Liver (tissue), 3 donors: ENCODE data around the gene TUBA3D.

Experiments used
- GABPA ChIP-seq, 2 donors: IDR thresholded peaks in 1 of 2; conservative IDR thresholded peaks in 1 of 2; 2 replicates each; pipeline ENCODE4 v1.6.1; 2016; ENCODE audit warnings: antibody characterized with exemption in 2 of 2, mild to moderate bottlenecking in 1 of 2, moderate library complexity in 1 of 2
- HNF4A ChIP-seq, 2 donors: conservative IDR thresholded peaks; 2 replicates each; pipeline ENCODE4 v1.6.1; 2016; ENCODE audit warnings: antibody characterized with exemption in 2 of 2, mild to moderate bottlenecking in 2 of 2
- RAD21 ChIP-seq, 2 donors: IDR thresholded peaks; 2 replicates each; pipeline ENCODE4 v1.6.1; 2016; ENCODE audit warnings: antibody characterized with exemption in 2 of 2, mild to moderate bottlenecking in 2 of 2
- SP1 ChIP-seq: IDR thresholded peaks from 2 replicates; pipeline ENCODE4 v1.6.1; 2018; ENCODE audit warnings: antibody characterized with exemption, mild to moderate bottlenecking
- TAF1 ChIP-seq: conservative IDR thresholded peaks from 2 replicates; pipeline ENCODE4 v1.6.1; 2016; ENCODE audit warnings: antibody characterized with exemption, mild to moderate bottlenecking
- TF ChIP-seq, protein P1 (sequence below): IDR thresholded peaks from 2 replicates; pipeline ENCODE4 v1.6.1; 2016; ENCODE audit warnings: antibody characterized with exemption, mild to moderate bottlenecking
- TF ChIP-seq, protein P2 (sequence below): fragments of 150-350 bp; IDR thresholded peaks from 2 replicates; pipeline ENCODE4 v1.5.1; 2017; ENCODE audit warnings: improper control_type of control experiment, low read depth, low read length; ENCODE audit not compliant: missing input control
- TF ChIP-seq, protein P3 (sequence below): IDR thresholded peaks from 2 replicates; pipeline ENCODE4 v1.6.1; 2016; ENCODE audit warnings: antibody characterized with exemption
- TF ChIP-seq, protein P4 (sequence below): IDR thresholded peaks from 2 replicates; pipeline ENCODE4 v1.6.1; 2016; ENCODE audit warnings: antibody characterized with exemption
- TF ChIP-seq, protein P5 (sequence below): IDR thresholded peaks from 2 replicates; pipeline ENCODE4 v1.6.1; 2016; ENCODE audit warnings: antibody characterized with exemption
- donor health status: healthy.
- donor health status: healthy.

DNA sequence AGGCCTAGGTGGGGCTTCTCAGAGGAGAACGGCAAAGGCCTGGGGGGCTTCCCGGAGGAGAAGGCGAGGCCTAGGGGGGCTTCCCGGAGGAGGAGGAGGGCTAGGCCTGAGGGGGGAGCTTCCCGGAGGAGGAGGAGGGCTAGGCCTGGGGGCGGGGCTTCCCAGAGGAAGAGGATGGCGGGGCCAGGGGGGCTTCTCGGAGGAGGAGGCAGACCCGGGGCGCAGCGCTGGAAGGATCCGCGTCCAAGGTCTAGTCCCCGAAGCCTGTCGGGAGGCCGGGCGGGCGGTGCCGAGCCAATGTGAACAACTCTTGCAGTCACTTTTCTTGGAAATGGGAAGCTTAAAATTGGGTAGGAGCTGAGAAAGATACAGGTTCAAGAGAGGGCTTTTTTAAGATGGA is 30.0 kb upstream of the TUBA3D start:
- TF ChIP-seq, protein P1, sequence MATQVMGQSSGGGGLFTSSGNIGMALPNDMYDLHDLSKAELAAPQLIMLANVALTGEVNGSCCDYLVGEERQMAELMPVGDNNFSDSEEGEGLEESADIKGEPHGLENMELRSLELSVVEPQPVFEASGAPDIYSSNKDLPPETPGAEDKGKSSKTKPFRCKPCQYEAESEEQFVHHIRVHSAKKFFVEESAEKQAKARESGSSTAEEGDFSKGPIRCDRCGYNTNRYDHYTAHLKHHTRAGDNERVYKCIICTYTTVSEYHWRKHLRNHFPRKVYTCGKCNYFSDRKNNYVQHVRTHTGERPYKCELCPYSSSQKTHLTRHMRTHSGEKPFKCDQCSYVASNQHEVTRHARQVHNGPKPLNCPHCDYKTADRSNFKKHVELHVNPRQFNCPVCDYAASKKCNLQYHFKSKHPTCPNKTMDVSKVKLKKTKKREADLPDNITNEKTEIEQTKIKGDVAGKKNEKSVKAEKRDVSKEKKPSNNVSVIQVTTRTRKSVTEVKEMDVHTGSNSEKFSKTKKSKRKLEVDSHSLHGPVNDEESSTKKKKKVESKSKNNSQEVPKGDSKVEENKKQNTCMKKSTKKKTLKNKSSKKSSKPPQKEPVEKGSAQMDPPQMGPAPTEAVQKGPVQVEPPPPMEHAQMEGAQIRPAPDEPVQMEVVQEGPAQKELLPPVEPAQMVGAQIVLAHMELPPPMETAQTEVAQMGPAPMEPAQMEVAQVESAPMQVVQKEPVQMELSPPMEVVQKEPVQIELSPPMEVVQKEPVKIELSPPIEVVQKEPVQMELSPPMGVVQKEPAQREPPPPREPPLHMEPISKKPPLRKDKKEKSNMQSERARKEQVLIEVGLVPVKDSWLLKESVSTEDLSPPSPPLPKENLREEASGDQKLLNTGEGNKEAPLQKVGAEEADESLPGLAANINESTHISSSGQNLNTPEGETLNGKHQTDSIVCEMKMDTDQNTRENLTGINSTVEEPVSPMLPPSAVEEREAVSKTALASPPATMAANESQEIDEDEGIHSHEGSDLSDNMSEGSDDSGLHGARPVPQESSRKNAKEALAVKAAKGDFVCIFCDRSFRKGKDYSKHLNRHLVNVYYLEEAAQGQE = no peak
- TF ChIP-seq, protein P2, sequence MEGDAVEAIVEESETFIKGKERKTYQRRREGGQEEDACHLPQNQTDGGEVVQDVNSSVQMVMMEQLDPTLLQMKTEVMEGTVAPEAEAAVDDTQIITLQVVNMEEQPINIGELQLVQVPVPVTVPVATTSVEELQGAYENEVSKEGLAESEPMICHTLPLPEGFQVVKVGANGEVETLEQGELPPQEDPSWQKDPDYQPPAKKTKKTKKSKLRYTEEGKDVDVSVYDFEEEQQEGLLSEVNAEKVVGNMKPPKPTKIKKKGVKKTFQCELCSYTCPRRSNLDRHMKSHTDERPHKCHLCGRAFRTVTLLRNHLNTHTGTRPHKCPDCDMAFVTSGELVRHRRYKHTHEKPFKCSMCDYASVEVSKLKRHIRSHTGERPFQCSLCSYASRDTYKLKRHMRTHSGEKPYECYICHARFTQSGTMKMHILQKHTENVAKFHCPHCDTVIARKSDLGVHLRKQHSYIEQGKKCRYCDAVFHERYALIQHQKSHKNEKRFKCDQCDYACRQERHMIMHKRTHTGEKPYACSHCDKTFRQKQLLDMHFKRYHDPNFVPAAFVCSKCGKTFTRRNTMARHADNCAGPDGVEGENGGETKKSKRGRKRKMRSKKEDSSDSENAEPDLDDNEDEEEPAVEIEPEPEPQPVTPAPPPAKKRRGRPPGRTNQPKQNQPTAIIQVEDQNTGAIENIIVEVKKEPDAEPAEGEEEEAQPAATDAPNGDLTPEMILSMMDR = no peak
- TF ChIP-seq HNF4A (conservative IDR thresholded peaks at IDR 0.05) = no peak
- no peak for TF ChIP-seq RAD21 (IDR thresholded peaks at IDR 0.05)
- TF ChIP-seq TAF1 = no peak
- TF ChIP-seq, protein P3, sequence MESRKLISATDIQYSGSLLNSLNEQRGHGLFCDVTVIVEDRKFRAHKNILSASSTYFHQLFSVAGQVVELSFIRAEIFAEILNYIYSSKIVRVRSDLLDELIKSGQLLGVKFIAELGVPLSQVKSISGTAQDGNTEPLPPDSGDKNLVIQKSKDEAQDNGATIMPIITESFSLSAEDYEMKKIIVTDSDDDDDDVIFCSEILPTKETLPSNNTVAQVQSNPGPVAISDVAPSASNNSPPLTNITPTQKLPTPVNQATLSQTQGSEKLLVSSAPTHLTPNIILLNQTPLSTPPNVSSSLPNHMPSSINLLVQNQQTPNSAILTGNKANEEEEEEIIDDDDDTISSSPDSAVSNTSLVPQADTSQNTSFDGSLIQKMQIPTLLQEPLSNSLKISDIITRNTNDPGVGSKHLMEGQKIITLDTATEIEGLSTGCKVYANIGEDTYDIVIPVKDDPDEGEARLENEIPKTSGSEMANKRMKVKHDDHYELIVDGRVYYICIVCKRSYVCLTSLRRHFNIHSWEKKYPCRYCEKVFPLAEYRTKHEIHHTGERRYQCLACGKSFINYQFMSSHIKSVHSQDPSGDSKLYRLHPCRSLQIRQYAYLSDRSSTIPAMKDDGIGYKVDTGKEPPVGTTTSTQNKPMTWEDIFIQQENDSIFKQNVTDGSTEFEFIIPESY = no peak
- TF ChIP-seq, protein P4, sequence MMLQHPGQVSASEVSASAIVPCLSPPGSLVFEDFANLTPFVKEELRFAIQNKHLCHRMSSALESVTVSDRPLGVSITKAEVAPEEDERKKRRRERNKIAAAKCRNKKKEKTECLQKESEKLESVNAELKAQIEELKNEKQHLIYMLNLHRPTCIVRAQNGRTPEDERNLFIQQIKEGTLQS = no peak
- no peak for TF ChIP-seq SP1
- TF ChIP-seq, protein P5, sequence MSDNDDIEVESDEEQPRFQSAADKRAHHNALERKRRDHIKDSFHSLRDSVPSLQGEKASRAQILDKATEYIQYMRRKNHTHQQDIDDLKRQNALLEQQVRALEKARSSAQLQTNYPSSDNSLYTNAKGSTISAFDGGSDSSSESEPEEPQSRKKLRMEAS = no peak
- TF ChIP-seq GABPA (IDR thresholded peaks at IDR 0.05 in 1 of 2, conservative IDR thresholded peaks at IDR 0.05 in 1 of 2) = no peak
